ENCODE results near the gene TRIM34.
"Not testable (repeated sequence)": the region's sequence is repeated elsewhere in the genome, so short reads cannot be mapped to it uniquely, and the experiment has no call there.

Gene TRIM34

DNA sequence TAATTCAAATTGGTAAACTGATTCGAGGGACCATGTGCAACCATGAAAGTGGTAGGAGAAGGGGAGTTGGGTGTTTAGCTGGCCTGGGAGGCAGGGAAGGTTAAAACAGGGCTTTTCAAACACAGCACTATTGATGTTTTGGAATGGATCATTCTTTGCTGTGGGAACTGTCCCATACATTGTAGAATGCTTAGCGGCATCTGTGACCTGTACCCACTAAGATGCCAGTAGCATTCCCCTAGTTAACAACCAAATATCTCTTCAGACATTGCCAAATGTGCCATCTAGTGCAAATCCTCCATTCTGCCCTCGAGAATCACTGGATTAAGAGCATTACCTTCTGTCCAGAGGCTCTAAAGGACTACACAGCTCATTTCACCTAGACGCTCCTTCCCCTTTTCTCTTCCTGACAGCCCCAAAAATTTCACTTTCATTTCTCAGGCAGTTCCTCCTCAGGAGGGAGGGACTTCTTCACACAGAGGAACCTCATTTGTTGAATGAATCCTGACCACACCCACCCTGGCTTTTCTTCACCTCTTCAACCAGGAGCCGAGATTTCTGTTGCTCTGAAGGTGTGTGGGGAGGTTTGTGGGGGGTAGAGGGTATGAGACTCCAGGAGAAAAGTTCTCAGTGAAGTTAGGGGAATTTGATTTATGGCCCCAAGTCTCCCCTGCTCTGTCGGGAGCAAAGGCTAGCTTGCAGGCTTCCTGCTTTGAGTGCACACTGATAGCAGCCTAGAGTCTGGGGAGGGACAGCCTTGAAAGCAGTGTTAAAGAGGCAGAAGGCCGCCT is at the start of gene TRIM34:
TRIM34 (plus strand) TSS at position 513 of the 791 bp plus-strand sequence. CDS start 7,331 bp downstream, outside the sequence.
- no peak for DNase-seq

GRCh38 chr11:5575152-5575551 is 49.6 kb upstream of the TRIM34 start:
- no peak for DNase-seq

DNA sequence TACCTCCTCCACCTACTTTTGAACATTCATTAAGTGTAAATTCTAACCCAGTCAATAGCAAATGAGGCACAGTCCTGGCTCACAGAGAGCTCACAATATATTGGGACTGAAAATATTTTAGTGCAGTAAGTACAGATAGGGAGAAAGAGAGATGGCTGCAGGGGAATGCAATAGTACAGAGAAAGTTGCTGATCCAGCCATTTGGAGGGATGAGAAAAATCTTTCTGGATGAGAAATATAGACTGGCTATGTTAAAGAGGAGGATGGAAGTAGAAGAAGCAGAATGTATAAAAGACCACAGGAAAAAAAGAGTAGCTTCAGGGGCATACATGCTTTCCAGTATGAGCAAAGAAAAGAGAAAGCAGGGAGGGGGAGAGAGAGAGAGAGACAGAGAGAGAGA is 47.7 kb upstream of the TRIM34 start:
- DNase-seq, result no peak

GRCh38 chr11:5580577-5580976 is 44.2 kb upstream of the TRIM34 start, which contains the start of gene OR52B6:
TSS of gene OR52B6 (plus strand) at chr11:5580877. CDS start at chr11:5580877, 0 bp downstream.
- DNase-seq, result no peak

- no peak for DNase-seq
Observed at GRCh38 chr11:5581014-5581413, 43.8 kb upstream of the TRIM34 start.

- DNase-seq, result not testable (repeated sequence)
Observed at GRCh38 chr11:5584458-5584857, 40.3 kb upstream of the TRIM34 start.

DNA sequence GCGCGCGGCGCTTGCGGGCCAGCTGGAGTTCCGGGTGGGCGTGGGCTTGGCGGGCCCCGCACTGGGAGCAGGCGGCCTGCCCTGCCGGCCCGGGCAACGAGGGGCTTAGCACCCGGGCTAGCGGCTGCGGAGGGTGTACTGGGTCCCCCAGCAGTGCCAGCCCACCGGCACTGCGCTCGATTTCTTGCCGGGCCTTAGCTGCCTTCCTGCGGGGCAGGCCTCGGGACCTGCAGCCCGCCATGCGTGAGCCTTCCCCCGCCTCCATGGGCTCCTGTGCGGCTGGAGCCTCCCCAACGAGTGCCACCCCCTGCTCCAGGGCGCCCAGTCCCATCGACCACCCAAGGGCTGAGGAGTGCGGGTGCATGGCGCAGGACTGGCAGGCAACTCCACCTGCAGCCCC is 34.9 kb upstream of the TRIM34 start:
- not testable (repeated sequence) for DNase-seq

GRCh38 chr11:5591613-5592012 is 33.2 kb upstream of the TRIM34 start:
- DNase-seq, result no peak

DNA sequence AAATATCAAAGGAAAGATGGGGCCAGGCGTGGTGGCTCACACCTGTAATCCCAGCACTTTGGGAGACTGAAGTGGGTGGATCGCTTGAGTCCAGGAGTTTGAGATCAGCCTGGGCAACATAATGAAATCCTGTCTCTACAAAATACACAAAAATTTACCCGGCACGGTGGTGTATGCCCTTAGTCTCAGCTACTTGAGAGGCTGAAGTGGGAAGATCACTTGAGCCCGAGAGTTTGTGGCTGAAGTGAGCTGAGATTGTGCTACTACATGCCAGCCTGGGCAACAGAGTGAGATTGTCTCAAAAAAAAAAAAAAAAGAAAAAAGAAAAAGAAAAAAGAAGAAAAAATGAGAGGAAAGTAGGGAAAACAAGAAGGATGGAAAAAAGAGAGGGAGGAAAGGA is 32.2 kb upstream of the TRIM34 start:
- no peak for DNase-seq

DNA sequence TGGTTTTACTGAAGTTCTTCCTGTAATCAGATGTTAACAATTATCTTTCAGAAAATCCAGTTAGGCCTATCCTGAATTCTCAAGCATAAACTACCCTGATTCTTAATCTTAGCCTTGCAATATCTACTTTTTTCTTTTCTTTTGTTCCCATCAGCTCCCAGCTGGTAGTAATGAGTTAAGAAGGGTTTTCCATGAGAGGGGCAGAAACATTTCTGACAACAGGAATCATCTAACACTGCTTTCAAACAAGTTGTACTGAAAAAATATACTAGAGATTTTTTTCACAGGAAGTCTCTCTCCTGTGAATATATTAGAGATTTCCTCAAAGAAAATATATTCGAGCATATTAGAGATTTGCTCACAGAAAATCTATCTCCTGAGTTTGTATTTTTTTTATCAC is 31.7 kb upstream of the TRIM34 start:
- DNase-seq, result no peak

DNA sequence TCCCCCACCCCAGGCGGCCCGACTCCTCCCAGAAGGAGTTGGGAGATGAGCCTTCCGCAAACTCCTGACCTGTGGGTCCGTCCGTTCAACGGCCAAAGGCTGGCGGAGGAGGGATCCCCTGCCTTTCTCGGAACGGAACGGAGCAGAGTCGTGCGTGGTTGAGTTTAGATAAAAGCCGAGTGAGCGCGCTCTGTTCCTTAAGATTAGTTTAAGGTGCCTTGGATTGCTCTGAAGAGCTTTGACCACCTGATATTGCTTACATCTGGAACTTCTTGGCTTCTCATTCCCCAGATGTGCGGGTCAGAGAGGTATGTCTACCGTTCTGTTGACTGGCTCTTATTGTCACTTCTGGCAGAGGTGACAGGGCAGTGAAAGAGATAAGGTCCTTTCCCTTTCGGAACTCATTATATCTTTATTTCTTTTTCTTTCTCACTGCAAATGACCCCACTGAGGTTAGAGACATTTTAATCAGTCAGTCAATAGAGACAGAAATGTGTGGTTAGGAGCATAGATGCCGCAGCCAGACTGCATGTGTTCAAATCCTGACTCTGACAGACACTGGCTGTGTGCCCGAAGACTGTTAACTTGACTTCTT is 28.1 kb upstream of the TRIM34 start, which contains the start of gene TRIM6:
TRIM6 (plus strand) TSS at position 31 of the 595 bp plus-strand sequence; CDS start at position 292, 261 bp downstream.
- DNase-seq, result no peak

- no peak for DNase-seq
Observed at GRCh38 chr11:5597953-5598352, 26.8 kb upstream of the TRIM34 start.

DNA sequence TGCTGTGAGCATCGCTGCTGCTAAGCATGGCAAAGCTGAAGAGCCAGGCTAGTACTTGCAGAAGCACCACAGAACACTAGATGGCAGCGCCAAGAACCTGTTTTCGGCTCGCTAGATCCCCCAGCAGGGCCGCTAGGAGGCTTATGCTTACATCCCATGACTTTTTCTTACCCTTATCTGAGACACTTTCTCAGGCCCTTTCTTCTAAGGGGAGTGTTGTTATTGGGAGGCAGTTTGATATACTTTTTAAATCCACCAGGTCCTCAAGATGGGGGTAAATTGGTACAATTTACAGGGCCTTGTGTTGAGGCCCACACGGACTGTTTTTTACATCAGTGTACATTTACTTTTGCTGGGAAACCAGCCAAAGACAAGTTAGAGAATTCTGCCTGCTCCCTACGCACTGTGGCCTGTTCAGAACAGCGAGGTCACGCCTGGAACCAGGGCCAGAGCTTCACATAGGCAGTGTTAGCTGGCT is 24.4 kb upstream of the TRIM34 start:
- peak; percentile 15 for DNase-seq

DNA sequence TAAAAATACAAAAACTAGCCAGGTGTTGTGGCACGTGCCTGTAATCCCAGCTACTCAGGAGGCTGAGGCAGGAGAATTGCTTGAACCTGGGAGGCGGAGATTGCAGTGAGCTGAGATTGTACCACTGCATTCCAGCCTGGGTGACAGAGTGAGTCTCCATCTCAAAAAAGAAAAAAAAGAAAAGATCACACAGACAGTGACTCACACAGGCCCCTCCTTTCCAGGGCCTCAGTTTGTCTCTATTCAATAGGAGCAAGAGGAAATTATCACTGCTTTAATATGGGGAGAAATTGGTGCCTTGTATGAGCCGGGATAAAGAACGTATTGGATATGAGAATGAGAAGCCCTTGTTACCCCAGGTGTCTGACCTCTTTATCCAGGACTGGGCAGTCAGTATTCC is 22.0 kb upstream of the TRIM34 start:
- not testable (repeated sequence) for DNase-seq

DNA sequence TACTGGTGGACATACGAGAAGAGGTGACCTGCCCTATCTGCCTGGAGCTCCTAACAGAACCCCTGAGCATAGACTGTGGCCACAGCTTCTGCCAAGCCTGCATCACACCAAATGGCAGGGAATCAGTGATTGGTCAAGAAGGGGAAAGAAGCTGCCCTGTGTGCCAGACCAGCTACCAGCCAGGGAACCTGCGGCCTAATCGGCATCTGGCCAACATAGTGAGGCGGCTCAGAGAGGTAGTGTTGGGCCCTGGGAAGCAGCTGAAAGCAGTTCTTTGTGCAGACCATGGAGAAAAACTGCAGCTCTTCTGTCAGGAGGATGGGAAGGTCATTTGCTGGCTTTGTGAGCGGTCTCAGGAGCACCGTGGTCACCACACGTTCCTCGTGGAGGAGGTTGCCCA is 21.5 kb upstream of the TRIM34 start:
- no peak for DNase-seq

- no peak for DNase-seq
Observed at GRCh38 chr11:5604896-5605295, 19.9 kb upstream of the TRIM34 start.

DNA sequence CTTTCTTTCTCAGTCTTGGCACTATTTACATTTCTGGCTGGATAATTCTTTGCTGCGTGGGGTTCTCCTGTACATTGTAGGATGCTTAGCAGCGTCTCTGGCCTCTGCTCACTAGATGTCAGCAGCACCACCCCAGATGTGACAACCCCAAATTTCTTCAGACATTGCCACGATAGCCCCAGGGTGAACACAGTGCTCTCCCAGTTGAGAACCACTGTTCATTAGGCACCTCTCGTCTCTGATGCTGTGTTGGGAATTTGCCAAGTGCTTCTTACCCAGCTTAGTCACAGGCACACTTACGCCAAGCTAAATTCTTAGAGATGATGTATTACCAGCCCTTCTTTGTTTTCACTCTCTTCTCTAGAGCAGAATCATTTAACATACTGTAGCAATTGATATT is 19.0 kb upstream of the TRIM34 start:
- no peak for DNase-seq

GRCh38 chr11:5608808-5609207 is 16.0 kb upstream of the TRIM34 start:
- no peak for DNase-seq

DNA sequence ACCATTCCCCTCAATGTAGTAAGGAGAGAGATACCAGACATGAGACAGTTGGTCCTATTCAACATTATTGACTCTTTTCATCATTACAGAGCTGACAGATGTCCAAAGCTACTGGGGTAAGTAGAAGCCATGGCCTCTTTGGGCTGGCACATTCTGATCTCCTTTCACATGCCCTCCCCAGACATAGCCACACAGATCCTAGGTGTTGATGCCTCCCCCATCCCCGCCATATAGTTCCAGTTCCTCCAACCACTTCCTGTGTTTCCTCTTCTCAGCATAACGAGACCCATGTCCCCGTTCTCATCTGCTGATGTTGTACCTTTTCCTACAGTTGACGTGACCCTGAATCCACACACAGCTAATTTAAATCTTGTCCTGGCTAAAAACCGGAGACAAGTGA is 14.4 kb upstream of the TRIM34 start:
- no peak for DNase-seq

DNA sequence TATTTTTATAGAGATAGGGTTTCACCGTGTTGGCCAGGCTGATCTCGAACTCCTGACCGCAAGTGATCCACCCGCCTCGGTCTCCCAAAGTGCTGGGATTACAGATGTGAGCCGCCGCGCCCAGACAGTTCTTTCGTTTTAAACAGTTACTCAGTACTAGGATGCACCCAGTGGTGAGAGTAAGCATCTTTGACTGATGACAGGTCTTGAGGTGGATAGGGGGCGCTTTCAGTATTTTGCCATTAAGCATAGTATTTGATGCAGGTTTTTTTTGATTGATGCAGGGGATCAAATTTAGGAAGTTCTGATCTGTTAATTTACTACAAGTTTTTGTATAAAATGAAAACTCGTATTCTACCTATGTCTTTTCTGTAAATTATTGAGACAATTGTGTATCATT is 13.2 kb upstream of the TRIM34 start:
- no peak for DNase-seq

- DNase-seq, result no peak
Observed at GRCh38 chr11:5618807-5619206, 6.0 kb upstream of the TRIM34 start.

GRCh38 chr11:5620651-5621521 is 3.9 kb upstream of the TRIM34 start:
- no peak for DNase-seq

- no peak for DNase-seq
Observed at GRCh38 chr11:5621580-5621979, 3.2 kb upstream of the TRIM34 start.
